GM23338 (cell line): Measurements from ENCODE around the gene OIT3. TPM values are rescaled to one million over a fixed set of nuclear protein-coding genes. Genes with fewer than 3 reads are reported as not detected.
A peak's percentile ranks its signal among the peaks of the same experiment; 100 is the strongest.

Source experiments
- ATAC-seq: fragments of 200-7000 bp; cut with Tn5 transposase; 3 replicates; pipeline ENCODE4 v1.9.1; 2020
- DNase-seq: peaks from one replicate; pipeline ENCODE4 v3.0.0-alpha.2; 2015; ENCODE audit warnings: low spot score
- H2AFZ ChIP-seq: fragments of 200-600 bp; sonication (generic); 2 replicates; pipeline ENCODE4 v1.8.0; 2016; ENCODE audit warnings: antibody characterized with exemption, mild to moderate bottlenecking, moderate library complexity
- H3F3A ChIP-seq: fragments of 200-600 bp; sonication (generic); replicated peaks from 2 replicates; pipeline ENCODE4 v1.8.0; 2017; ENCODE audit warnings: antibody characterized with exemption, mixed run types, low read depth
- H3K27ac ChIP-seq: fragments of 200-600 bp; sonication (generic); 2 replicates; pipeline ENCODE4 v1.6.1; 2016; ENCODE audit warnings: low read depth
- H3K27me3 ChIP-seq: fragments of 200-600 bp; sonication (generic); 2 replicates; pipeline ENCODE4 v1.8.0; 2016; ENCODE audit warnings: mild to moderate bottlenecking, mixed run types, moderate library complexity; ENCODE audit not compliant: insufficient read depth
- H3K36me3 ChIP-seq: fragments of 200-600 bp; sonication (generic); 2 replicates; pipeline ENCODE4 v1.8.0; 2016; ENCODE audit warnings: mild to moderate bottlenecking; ENCODE audit not compliant: insufficient read depth
- H3K4me1 ChIP-seq: fragments of 200-600 bp; sonication (generic); 2 replicates; pipeline ENCODE4 v1.8.0; 2016; ENCODE audit warnings: mild to moderate bottlenecking, moderate library complexity; ENCODE audit not compliant: insufficient read depth
- H3K4me2 ChIP-seq: fragments of 200-600 bp; sonication (generic); 2 replicates; pipeline ENCODE4 v1.7.1; 2017; ENCODE audit warnings: mixed run types
- H3K4me3 ChIP-seq: fragments of 200-600 bp; sonication (generic); 2 replicates; pipeline ENCODE4 v1.6.1; 2016; ENCODE audit warnings: mixed run types
- H3K79me2 ChIP-seq: fragments of 200-600 bp; sonication (generic); replicated peaks from 2 replicates; pipeline ENCODE4 v1.8.0; 2017; ENCODE audit warnings: mild to moderate bottlenecking; ENCODE audit not compliant: insufficient read depth
- H3K9me2 ChIP-seq: fragments of 200-600 bp; sonication (generic); 2 replicates; pipeline ENCODE4 v1.8.0; 2017; ENCODE audit not compliant: insufficient read depth
- H4K20me1 ChIP-seq: fragments of 200-600 bp; sonication (generic); replicated peaks from 2 replicates; pipeline ENCODE4 v1.8.0; 2017; ENCODE audit warnings: mild to moderate bottlenecking; ENCODE audit not compliant: insufficient read depth
- H3K27ac Mint-ChIP-seq: 2 replicates; pipeline ENCODE4 v1.8.0; 2020; ENCODE audit warnings: inconsistent platforms, mild to moderate bottlenecking, moderate library complexity, mixed read lengths
- H3K27me3 Mint-ChIP-seq: 3 replicates; pipeline ENCODE4 v1.8.0; 2022; ENCODE audit warnings: low read depth, mild to moderate bottlenecking, moderate library complexity, mixed read lengths, inconsistent platforms; ENCODE audit not compliant: insufficient read depth, poor library complexity
- H3K36me3 Mint-ChIP-seq: 3 replicates; pipeline ENCODE4 v1.8.0; 2021; ENCODE audit warnings: low read depth, mild to moderate bottlenecking, inconsistent platforms, moderate library complexity, mixed read lengths
- H3K4me1 Mint-ChIP-seq: 3 replicates; pipeline ENCODE4 v1.8.0; 2020; ENCODE audit warnings: mild to moderate bottlenecking, inconsistent platforms, mixed read lengths
- H3K4me3 Mint-ChIP-seq: 3 replicates; pipeline ENCODE4 v1.8.0; 2021; ENCODE audit warnings: moderate library complexity, mild to moderate bottlenecking, inconsistent platforms, mixed read lengths
- H3K9me3 Mint-ChIP-seq: 3 replicates; pipeline ENCODE4 v1.8.0; 2020; ENCODE audit warnings: moderate library complexity, mild to moderate bottlenecking, inconsistent platforms, mixed read lengths
- CREB1 ChIP-seq: fragments of 250-450 bp; sonication (Bioruptor Pico); IDR thresholded peaks from 2 replicates; pipeline ENCODE4 v1.5.0; 2020; ENCODE audit warnings: low read depth, mild to moderate bottlenecking, moderate library complexity
- EZH2 ChIP-seq: fragments of 200-600 bp; sonication (generic); IDR thresholded peaks from one replicate; pipeline ENCODE4 v1.8.0; 2017; ENCODE audit warnings: antibody characterized with exemption, mild to moderate bottlenecking, low read depth; ENCODE audit not compliant: unreplicated experiment
- EZH2phosphoT487 ChIP-seq: fragments of 200-600 bp; sonication (generic); IDR thresholded peaks from one replicate; pipeline ENCODE4 v1.8.1; 2018; ENCODE audit warnings: antibody characterized with exemption; ENCODE audit not compliant: unreplicated experiment
- JUNB ChIP-seq: IDR thresholded peaks from one replicate; pipeline ENCODE4 v1.6.1; 2016; ENCODE audit warnings: antibody characterized with exemption; ENCODE audit not compliant: unreplicated experiment
- NANOG ChIP-seq: IDR thresholded peaks from 2 replicates; pipeline ENCODE4 v1.6.1; 2016; ENCODE audit warnings: antibody characterized with exemption, borderline replicate concordance
- POLR2AphosphoS5 ChIP-seq: IDR thresholded peaks from 2 replicates; pipeline ENCODE4 v1.6.1; 2016; ENCODE audit warnings: antibody characterized with exemption, low read depth
- STAT1 ChIP-seq: IDR thresholded peaks from one replicate; pipeline ENCODE4 v1.6.1; 2016; ENCODE audit warnings: antibody characterized with exemption; ENCODE audit not compliant: unreplicated experiment
- ZNF114 ChIP-seq: fragments of 250-450 bp; sonication (Bioruptor Pico); IDR thresholded peaks from 2 replicates; pipeline ENCODE4 v1.5.0; 2020; ENCODE audit warnings: mild to moderate bottlenecking, moderate library complexity
- ZNF331 ChIP-seq: fragments of 250-450 bp; sonication (Bioruptor Pico); IDR thresholded peaks from 2 replicates; pipeline ENCODE4 v1.5.0; 2020; ENCODE audit warnings: low read depth, mild to moderate bottlenecking, moderate library complexity
- polyA plus RNA-seq: library from polyadenylated mRNA; unstranded; fragments of >200 nt; fragmentation: Nextera tagmentation; extraction: Ambion mirVana; gene quantifications from 2 replicates; pipeline ENCODE4 v1.2.1, GENCODE V29; 2016
- total RNA-seq: library from RNA; depleted of rRNA; stranded (reverse); fragments of >200 nt; shearing (Covaris generic); gene quantifications from 2 replicates; pipeline ENCODE4 v1.2.3, GENCODE V29; 2014
- TF ChIP-seq, protein P1 (sequence below), 2 experiments: fragments of 200-600 bp in 1 of 2; sonication (generic) in 1 of 2; conservative IDR thresholded peaks; 2 replicates each; pipeline versions ENCODE4 v1.5.1 to v1.6.1; 2016 to 2017; ENCODE audit warnings: antibody characterized with exemption in 2 of 2, low read depth in 2 of 2, mild to moderate bottlenecking in 2 of 2, moderate library complexity in 1 of 2
- TF ChIP-seq, protein P2 (sequence below): IDR thresholded peaks from one replicate; pipeline ENCODE4 v1.6.1; 2018; ENCODE audit warnings: antibody characterized with exemption; ENCODE audit not compliant: unreplicated experiment
- TF ChIP-seq, protein P3 (sequence below): fragments of 250-450 bp; sonication (Bioruptor Pico); IDR thresholded peaks from 2 replicates; pipeline ENCODE4 v1.5.0; 2020; ENCODE audit warnings: mild to moderate bottlenecking, moderate library complexity
- TF ChIP-seq, protein P4 (sequence below): IDR thresholded peaks from 2 replicates; pipeline ENCODE4 v1.6.1; 2016; ENCODE audit warnings: antibody characterized with exemption

The OIT3 gene
- total and polyA plus RNA-seq, 2 experiments from 2014 or later: not detected

DNA sequence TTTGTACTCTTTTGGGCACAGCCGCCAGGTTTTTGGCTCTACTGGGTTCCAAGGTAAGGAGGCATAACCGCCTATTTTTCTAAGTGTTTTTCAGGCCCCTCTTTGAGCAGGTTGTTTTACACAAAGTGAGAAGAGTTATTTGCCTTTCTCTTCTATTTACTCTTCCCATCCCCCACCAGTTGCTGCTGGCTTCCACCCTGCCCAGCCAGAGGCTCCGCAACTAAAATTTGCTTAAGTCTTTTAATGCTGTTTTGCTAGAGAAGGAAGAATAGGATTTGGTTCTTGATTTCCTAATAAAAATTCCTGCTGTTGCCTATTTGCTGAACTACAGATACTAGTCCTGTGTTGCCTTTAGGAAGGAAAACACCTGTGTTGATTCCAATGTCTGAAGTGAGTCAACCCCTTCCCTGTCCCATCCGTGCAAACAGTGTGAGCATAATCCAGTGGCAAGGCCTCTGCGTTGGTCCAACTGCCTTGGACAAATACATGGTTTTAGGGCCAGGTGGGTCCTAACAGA is 59.2 kb downstream of the OIT3 start:
- H3K27me3 Mint-ChIP-seq: peaks cover 5% of the 10 kb centered on the region
- H3K4me3 ChIP-seq: no peak overlapping the region

More for the DNA sequence above, 59.2 kb downstream of the OIT3 start:
- Mint-ChIP-seq H3K27ac (peak overlapping the region; percentile 68), H3K36me3 (no peaks in the 10 kb centered on the region), H3K4me1 (peaks cover 40% of the 10 kb centered on the region), H3K4me3 (peak overlapping the region; percentile 21; the same call in 1 of the 3 replicates), H3K9me3 (no peaks in the 10 kb centered on the region)
- Histone ChIP-seq H3K9me2 (no peaks in the 10 kb centered on the region), H3K27ac (no peak overlapping the region), H4K20me1 (no peaks in the 10 kb centered on the region), H3K4me2 (peak overlapping the region; percentile 17; the same call in 1 of the 2 replicates), H2AFZ (peak overlapping the region; percentile 57), H3K79me2 (no peaks in the 10 kb centered on the region), H3K36me3 (no peaks in the 10 kb centered on the region), H3K27me3 (no peaks in the 10 kb centered on the region), H3F3A (no peaks in the 10 kb centered on the region), H3K4me1 (peaks cover 22% of the 10 kb centered on the region)
- DNase-seq (peak; percentile 60), ATAC-seq (peak; percentile 37)
- TF ChIP-seq EZH2: no peak
- TF ChIP-seq, protein P1, sequence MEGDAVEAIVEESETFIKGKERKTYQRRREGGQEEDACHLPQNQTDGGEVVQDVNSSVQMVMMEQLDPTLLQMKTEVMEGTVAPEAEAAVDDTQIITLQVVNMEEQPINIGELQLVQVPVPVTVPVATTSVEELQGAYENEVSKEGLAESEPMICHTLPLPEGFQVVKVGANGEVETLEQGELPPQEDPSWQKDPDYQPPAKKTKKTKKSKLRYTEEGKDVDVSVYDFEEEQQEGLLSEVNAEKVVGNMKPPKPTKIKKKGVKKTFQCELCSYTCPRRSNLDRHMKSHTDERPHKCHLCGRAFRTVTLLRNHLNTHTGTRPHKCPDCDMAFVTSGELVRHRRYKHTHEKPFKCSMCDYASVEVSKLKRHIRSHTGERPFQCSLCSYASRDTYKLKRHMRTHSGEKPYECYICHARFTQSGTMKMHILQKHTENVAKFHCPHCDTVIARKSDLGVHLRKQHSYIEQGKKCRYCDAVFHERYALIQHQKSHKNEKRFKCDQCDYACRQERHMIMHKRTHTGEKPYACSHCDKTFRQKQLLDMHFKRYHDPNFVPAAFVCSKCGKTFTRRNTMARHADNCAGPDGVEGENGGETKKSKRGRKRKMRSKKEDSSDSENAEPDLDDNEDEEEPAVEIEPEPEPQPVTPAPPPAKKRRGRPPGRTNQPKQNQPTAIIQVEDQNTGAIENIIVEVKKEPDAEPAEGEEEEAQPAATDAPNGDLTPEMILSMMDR (conservative IDR thresholded peaks at IDR 0.05; ENCODE audit: low read depth in 2 of 2): no peak
- TF ChIP-seq ZNF331 (CRISPR knock-in tag): no peak
- TF ChIP-seq CREB1 (CRISPR knock-in tag): no peak
- no peak for TF ChIP-seq POLR2AphosphoS5
- TF ChIP-seq, protein P2, sequence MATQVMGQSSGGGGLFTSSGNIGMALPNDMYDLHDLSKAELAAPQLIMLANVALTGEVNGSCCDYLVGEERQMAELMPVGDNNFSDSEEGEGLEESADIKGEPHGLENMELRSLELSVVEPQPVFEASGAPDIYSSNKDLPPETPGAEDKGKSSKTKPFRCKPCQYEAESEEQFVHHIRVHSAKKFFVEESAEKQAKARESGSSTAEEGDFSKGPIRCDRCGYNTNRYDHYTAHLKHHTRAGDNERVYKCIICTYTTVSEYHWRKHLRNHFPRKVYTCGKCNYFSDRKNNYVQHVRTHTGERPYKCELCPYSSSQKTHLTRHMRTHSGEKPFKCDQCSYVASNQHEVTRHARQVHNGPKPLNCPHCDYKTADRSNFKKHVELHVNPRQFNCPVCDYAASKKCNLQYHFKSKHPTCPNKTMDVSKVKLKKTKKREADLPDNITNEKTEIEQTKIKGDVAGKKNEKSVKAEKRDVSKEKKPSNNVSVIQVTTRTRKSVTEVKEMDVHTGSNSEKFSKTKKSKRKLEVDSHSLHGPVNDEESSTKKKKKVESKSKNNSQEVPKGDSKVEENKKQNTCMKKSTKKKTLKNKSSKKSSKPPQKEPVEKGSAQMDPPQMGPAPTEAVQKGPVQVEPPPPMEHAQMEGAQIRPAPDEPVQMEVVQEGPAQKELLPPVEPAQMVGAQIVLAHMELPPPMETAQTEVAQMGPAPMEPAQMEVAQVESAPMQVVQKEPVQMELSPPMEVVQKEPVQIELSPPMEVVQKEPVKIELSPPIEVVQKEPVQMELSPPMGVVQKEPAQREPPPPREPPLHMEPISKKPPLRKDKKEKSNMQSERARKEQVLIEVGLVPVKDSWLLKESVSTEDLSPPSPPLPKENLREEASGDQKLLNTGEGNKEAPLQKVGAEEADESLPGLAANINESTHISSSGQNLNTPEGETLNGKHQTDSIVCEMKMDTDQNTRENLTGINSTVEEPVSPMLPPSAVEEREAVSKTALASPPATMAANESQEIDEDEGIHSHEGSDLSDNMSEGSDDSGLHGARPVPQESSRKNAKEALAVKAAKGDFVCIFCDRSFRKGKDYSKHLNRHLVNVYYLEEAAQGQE: no peak
- TF ChIP-seq ZNF114 (CRISPR knock-in tag): no peak
- TF ChIP-seq, protein P3, sequence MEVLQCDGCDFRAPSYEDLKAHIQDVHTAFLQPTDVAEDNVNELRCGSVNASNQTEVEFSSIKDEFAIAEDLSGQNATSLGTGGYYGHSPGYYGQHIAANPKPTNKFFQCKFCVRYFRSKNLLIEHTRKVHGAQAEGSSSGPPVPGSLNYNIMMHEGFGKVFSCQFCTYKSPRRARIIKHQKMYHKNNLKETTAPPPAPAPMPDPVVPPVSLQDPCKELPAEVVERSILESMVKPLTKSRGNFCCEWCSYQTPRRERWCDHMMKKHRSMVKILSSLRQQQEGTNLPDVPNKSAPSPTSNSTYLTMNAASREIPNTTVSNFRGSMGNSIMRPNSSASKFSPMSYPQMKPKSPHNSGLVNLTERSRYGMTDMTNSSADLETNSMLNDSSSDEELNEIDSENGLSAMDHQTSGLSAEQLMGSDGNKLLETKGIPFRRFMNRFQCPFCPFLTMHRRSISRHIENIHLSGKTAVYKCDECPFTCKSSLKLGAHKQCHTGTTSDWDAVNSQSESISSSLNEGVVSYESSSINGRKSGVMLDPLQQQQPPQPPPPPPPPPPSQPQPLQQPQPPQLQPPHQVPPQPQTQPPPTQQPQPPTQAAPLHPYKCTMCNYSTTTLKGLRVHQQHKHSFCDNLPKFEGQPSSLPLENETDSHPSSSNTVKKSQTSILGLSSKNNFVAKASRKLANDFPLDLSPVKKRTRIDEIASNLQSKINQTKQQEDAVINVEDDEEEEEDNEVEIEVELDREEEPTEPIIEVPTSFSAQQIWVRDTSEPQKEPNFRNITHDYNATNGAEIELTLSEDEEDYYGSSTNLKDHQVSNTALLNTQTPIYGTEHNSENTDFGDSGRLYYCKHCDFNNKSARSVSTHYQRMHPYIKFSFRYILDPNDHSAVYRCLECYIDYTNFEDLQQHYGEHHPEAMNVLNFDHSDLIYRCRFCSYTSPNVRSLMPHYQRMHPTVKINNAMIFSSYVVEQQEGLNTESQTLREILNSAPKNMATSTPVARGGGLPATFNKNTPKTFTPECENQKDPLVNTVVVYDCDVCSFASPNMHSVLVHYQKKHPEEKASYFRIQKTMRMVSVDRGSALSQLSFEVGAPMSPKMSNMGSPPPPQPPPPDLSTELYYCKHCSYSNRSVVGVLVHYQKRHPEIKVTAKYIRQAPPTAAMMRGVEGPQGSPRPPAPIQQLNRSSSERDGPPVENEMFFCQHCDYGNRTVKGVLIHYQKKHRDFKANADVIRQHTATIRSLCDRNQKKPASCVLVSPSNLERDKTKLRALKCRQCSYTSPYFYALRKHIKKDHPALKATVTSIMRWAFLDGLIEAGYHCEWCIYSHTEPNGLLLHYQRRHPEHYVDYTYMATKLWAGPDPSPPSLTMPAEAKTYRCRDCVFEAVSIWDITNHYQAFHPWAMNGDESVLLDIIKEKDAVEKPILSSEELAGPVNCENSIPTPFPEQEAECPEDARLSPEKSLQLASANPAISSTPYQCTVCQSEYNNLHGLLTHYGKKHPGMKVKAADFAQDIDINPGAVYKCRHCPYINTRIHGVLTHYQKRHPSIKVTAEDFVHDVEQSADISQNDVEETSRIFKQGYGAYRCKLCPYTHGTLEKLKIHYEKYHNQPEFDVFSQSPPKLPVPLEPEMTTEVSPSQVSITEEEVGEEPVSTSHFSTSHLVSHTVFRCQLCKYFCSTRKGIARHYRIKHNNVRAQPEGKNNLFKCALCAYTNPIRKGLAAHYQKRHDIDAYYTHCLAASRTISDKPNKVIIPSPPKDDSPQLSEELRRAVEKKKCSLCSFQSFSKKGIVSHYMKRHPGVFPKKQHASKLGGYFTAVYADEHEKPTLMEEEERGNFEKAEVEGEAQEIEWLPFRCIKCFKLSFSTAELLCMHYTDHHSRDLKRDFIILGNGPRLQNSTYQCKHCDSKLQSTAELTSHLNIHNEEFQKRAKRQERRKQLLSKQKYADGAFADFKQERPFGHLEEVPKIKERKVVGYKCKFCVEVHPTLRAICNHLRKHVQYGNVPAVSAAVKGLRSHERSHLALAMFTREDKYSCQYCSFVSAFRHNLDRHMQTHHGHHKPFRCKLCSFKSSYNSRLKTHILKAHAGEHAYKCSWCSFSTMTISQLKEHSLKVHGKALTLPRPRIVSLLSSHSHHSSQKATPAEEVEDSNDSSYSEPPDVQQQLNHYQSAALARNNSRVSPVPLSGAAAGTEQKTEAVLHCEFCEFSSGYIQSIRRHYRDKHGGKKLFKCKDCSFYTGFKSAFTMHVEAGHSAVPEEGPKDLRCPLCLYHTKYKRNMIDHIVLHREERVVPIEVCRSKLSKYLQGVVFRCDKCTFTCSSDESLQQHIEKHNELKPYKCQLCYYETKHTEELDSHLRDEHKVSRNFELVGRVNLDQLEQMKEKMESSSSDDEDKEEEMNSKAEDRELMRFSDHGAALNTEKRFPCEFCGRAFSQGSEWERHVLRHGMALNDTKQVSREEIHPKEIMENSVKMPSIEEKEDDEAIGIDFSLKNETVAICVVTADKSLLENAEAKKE (CRISPR knock-in tag): no peak
- TF ChIP-seq JUNB: no peak
- TF ChIP-seq EZH2phosphoT487: no peak
- TF ChIP-seq STAT1: no peak
- no peak for TF ChIP-seq NANOG
- TF ChIP-seq, protein P4, sequence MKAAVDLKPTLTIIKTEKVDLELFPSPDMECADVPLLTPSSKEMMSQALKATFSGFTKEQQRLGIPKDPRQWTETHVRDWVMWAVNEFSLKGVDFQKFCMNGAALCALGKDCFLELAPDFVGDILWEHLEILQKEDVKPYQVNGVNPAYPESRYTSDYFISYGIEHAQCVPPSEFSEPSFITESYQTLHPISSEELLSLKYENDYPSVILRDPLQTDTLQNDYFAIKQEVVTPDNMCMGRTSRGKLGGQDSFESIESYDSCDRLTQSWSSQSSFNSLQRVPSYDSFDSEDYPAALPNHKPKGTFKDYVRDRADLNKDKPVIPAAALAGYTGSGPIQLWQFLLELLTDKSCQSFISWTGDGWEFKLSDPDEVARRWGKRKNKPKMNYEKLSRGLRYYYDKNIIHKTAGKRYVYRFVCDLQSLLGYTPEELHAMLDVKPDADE: no peak
